ENCODE data around the gene BAIAP2. TPM values are rescaled to one million over a fixed set of nuclear protein-coding genes. Genes with fewer than 3 reads are reported as not detected.
A peak's percentile ranks its signal among the peaks of the same experiment; 100 is the strongest.

BAIAP2 gene
- total and polyA plus RNA-seq, 3 experiments from 2014 or later = 5.3 to 8.8 (median 6.6) TPM

- no peak for DNase-seq
- peaks cover 0 to 6% (median 1%) of the 10 kb centered on the region in 3 donors for H3K4me1 Mint-ChIP-seq
- no peaks in the 10 kb centered on the region for H3K9me3 Mint-ChIP-seq
- H3K4me3 Mint-ChIP-seq = no peak overlapping the region
- peaks cover 17 to 39% of the 10 kb centered on the region in 2 donors for H3K27me3 Mint-ChIP-seq
- Histone ChIP-seq H3K4me3 (ENCODE audit: low read length) (no peak overlapping the region), H3K27me3 (ENCODE audit: insufficient read depth, low read length, poor library complexity, severe bottlenecking) (peaks cover 14% of the 10 kb centered on the region), H3K4me1 (ENCODE audit: insufficient read depth, low read length) (no peaks in the 10 kb centered on the region), H3K9me3 (ENCODE audit: low read length) (no peaks in the 10 kb centered on the region), H3K27ac (ENCODE audit: low read depth, low read length) (no peak overlapping the region), H3K36me3 (ENCODE audit: insufficient read depth, low read length) (no peaks in the 10 kb centered on the region)
- ChIA-PET POLR2A (no interaction called here), CTCF (no interaction called here)
- no peak overlapping the region for H3K27ac Mint-ChIP-seq
- H3K36me3 Mint-ChIP-seq = no peaks in the 10 kb centered on the region
Measured at GRCh38 chr17:81163051-81163695, 128.2 kb downstream of the BAIAP2 start.

- no peaks in the 10 kb centered on the region for H3K9me3 ChIP-seq (ENCODE audit: low read length)
- no peaks in the 10 kb centered on the region for H3K36me3 ChIP-seq (ENCODE audit: insufficient read depth, low read length)
- ChIA-PET CTCF (no interaction called here), POLR2A (no interaction called here)
- H3K4me1 ChIP-seq (ENCODE audit: insufficient read depth, low read length) = no peaks in the 10 kb centered on the region
- H3K27me3 ChIP-seq (ENCODE audit: insufficient read depth, low read length, poor library complexity, severe bottlenecking) = peaks cover 14% of the 10 kb centered on the region
- no peak for DNase-seq
- Mint-ChIP-seq H3K36me3 (no peaks in the 10 kb centered on the region), H3K27me3 (peaks cover 17 to 36% of the 10 kb centered on the region in 2 donors), H3K9me3 (no peaks in the 10 kb centered on the region), H3K4me1 (peaks cover 0 to 6% (median 1%) of the 10 kb centered on the region in 3 donors), H3K4me3 (no peak overlapping the region), H3K27ac (no peak overlapping the region)
- H3K27ac ChIP-seq (ENCODE audit: low read depth, low read length) = no peak overlapping the region
- no peak overlapping the region for H3K4me3 ChIP-seq (ENCODE audit: low read length)
Measured at GRCh38 chr17:81163703-81164370, 128.9 kb downstream of the BAIAP2 start.

- no peak overlapping the region for H3K27ac ChIP-seq (ENCODE audit: low read depth, low read length)
- ChIA-PET CTCF (no interaction called here), POLR2A (no interaction called here)
- Mint-ChIP-seq H3K4me1 (peaks cover 0 to 6% (median 1%) of the 10 kb centered on the region in 3 donors), H3K36me3 (no peaks in the 10 kb centered on the region), H3K27ac (no peak overlapping the region), H3K4me3 (peak overlapping the region in 3 of 7 donors; percentile 26 to 44 (median 29)), H3K27me3 (peaks cover 17 to 33% of the 10 kb centered on the region in 2 donors), H3K9me3 (no peaks in the 10 kb centered on the region)
- H3K4me3 ChIP-seq (ENCODE audit: low read length) = no peak overlapping the region
- no peaks in the 10 kb centered on the region for H3K9me3 ChIP-seq (ENCODE audit: low read length)
- peaks cover 12% of the 10 kb centered on the region for H3K27me3 ChIP-seq (ENCODE audit: insufficient read depth, low read length, poor library complexity, severe bottlenecking)
- no peaks in the 10 kb centered on the region for H3K36me3 ChIP-seq (ENCODE audit: insufficient read depth, low read length)
- H3K4me1 ChIP-seq (ENCODE audit: insufficient read depth, low read length) = no peaks in the 10 kb centered on the region
- DNase-seq = no peak
Measured at GRCh38 chr17:81164371-81165245, 129.7 kb downstream of the BAIAP2 start.

- POLR2A ChIA-PET = no interaction called here
- Mint-ChIP-seq H3K4me3 (peak within 1 kb of the TSS in 4 of 7 donors; percentile 29 to 44 (median 32)), H3K9me3 (no peaks in the 10 kb centered on the region)
Measured at GRCh38 chr17:81165246-81166032, 130.5 kb downstream of the BAIAP2 start, which contains the start of gene PVALEF. TSS of gene PVALEF (plus strand) at chr17:81165507. CDS start at chr17:81181227, 15,720 bp downstream.

GRCh38 chr17:81166033-81166492 is 131.1 kb downstream of the BAIAP2 start, which contains the start of gene AATK:
TSS of gene AATK (minus strand) at chr17:81166221. CDS start at chr17:81165992, 229 bp downstream.
- DNase-seq = no peak
- ChIA-PET POLR2A (no interaction called here), CTCF (no interaction called here)
- Histone ChIP-seq H3K27ac (ENCODE audit: low read depth, low read length) (no peak within 1 kb of the TSS), H3K4me1 (ENCODE audit: insufficient read depth, low read length) (no peaks in the 10 kb centered on the region), H3K27me3 (ENCODE audit: insufficient read depth, low read length, poor library complexity, severe bottlenecking) (peaks cover 9% of the 10 kb centered on the region), H3K9me3 (ENCODE audit: low read length) (no peaks in the 10 kb centered on the region), H3K36me3 (ENCODE audit: insufficient read depth, low read length) (no peaks in the 10 kb centered on the region), H3K4me3 (ENCODE audit: low read length) (no peak within 1 kb of the TSS)
- H3K9me3 Mint-ChIP-seq = no peaks in the 10 kb centered on the region
- peak within 1 kb of the TSS in 4 of 7 donors; percentile 13 to 34 (median 29) for H3K4me3 Mint-ChIP-seq
- H3K36me3 Mint-ChIP-seq = no peaks in the 10 kb centered on the region
- no peak within 1 kb of the TSS for H3K27ac Mint-ChIP-seq
- H3K4me1 Mint-ChIP-seq = peaks cover 0 to 5% (median 1%) of the 10 kb centered on the region in 3 donors
- H3K27me3 Mint-ChIP-seq = peaks cover 17 to 26% of the 10 kb centered on the region in 2 donors

More at GRCh38 chr17:81165246-81166032, 130.5 kb downstream of the BAIAP2 start, which contains the start of gene PVALEF:
- no peak for DNase-seq
- H3K27me3 ChIP-seq (ENCODE audit: insufficient read depth, low read length, poor library complexity, severe bottlenecking) = peaks cover 9% of the 10 kb centered on the region
- Mint-ChIP-seq H3K36me3 (no peaks in the 10 kb centered on the region), H3K27ac (no peak within 1 kb of the TSS), H3K4me1 (peaks cover 0 to 6% (median 1%) of the 10 kb centered on the region in 3 donors), H3K27me3 (peaks cover 17 to 32% of the 10 kb centered on the region in 2 donors)
- no peaks in the 10 kb centered on the region for H3K4me1 ChIP-seq (ENCODE audit: insufficient read depth, low read length)
- H3K9me3 ChIP-seq (ENCODE audit: low read length) = no peaks in the 10 kb centered on the region
- H3K4me3 ChIP-seq (ENCODE audit: low read length) = no peak within 1 kb of the TSS
- H3K36me3 ChIP-seq (ENCODE audit: insufficient read depth, low read length) = no peaks in the 10 kb centered on the region
- H3K27ac ChIP-seq (ENCODE audit: low read depth, low read length) = no peak within 1 kb of the TSS
- CTCF ChIA-PET = no interaction called here

Other genes starting within 250 kb of the BAIAP2 start
- 10 to 100 TPM; 31.2 to 32.7 TPM for gene CHMP6, start 43.3 kb upstream of the BAIAP2 start, total RNA-seq
- 45.1 TPM for gene CHMP6, start 43.3 kb upstream of the BAIAP2 start, polyA plus RNA-seq
- not detected for gene PVALEF, start 130.4 kb downstream of the BAIAP2 start, total RNA-seq
- not detected for gene PVALEF, start 130.4 kb downstream of the BAIAP2 start, polyA plus RNA-seq
- under 1 TPM; 0.29 to 0.55 TPM for gene AATK, start 131.1 kb downstream of the BAIAP2 start, total RNA-seq
- not detected for gene AATK, start 131.1 kb downstream of the BAIAP2 start, polyA plus RNA-seq
- gene CEP131, start 187.8 kb downstream of the BAIAP2 start, total RNA-seq = 10 to 100 TPM; 13.2 to 13.3 TPM
- gene CEP131, start 187.8 kb downstream of the BAIAP2 start, polyA plus RNA-seq = 6.5 TPM
- 10 to 100 TPM; 41.2 to 44.2 TPM for gene TEPSIN, start 203.9 kb downstream of the BAIAP2 start, total RNA-seq
- 6.2 TPM for gene TEPSIN, start 203.9 kb downstream of the BAIAP2 start, polyA plus RNA-seq
- gene NDUFAF8, start 204.2 kb downstream of the BAIAP2 start, total RNA-seq = 100 to 1,000 TPM; 136 to 138 TPM
- 76.4 TPM for gene NDUFAF8, start 204.2 kb downstream of the BAIAP2 start, polyA plus RNA-seq